HepG2 (cell line): ENCODE measurements around the gene TAOK3. TPM values are rescaled to one million over a fixed set of nuclear protein-coding genes. Genes with fewer than 3 reads are reported as not detected.

ENCODE experiments used
- CBX5 ChIP-seq: sonication (generic); formaldehyde crosslinking; IDR thresholded peaks from 2 replicates; pipeline ENCODE4 v1.4.0; 2020; ENCODE audit warnings: missing genetic modification reagents, borderline replicate concordance
- ELF1 ChIP-seq: sonication (generic); formaldehyde crosslinking; IDR thresholded peaks from 2 replicates; pipeline ENCODE4 v1.4.0; 2020; ENCODE audit warnings: missing genetic modification reagents
- EZH2 ChIP-seq: conservative IDR thresholded peaks from 2 replicates; pipeline ENCODE4 v1.6.1; 2012; ENCODE audit warnings: mild to moderate bottlenecking, low read depth, low read length, moderate library complexity
- HOXD1 ChIP-seq: sonication (generic); formaldehyde crosslinking; IDR thresholded peaks from 2 replicates; pipeline ENCODE4 v1.5.0; 2020; ENCODE audit warnings: missing genetic modification reagents
- ISX ChIP-seq: sonication (generic); formaldehyde crosslinking; conservative IDR thresholded peaks from 2 replicates; pipeline ENCODE4 v1.5.0; 2020; ENCODE audit warnings: missing genetic modification reagents
- NFE2L2 ChIP-seq: fragments of 150-350 bp; IDR thresholded peaks from 2 replicates; pipeline ENCODE4 v1.6.1; 2014; ENCODE audit warnings: low read length
- POLR2AphosphoS2 ChIP-seq: IDR thresholded peaks from 2 replicates; pipeline ENCODE4 v1.6.1; 2011; ENCODE audit warnings: low read depth, low read length, improper control_type of control experiment
- RBAK ChIP-seq: sonication (generic); formaldehyde crosslinking; IDR thresholded peaks from 2 replicates; pipeline ENCODE4 v1.5.1; 2020; ENCODE audit warnings: mild to moderate bottlenecking, missing genetic modification reagents
- TAF1 ChIP-seq: sonication (generic); formaldehyde crosslinking; IDR thresholded peaks from 2 replicates; pipeline ENCODE4 v1.4.0; 2020; ENCODE audit warnings: missing genetic modification reagents
- ZNF879 ChIP-seq: sonication (generic); formaldehyde crosslinking; IDR thresholded peaks from 2 replicates; pipeline ENCODE4 v1.8.1; 2023; ENCODE audit warnings: missing genetic modification reagents
- ZSCAN30 ChIP-seq: sonication (generic); formaldehyde crosslinking; IDR thresholded peaks from 2 replicates; pipeline ENCODE4 v1.5.0; 2020; ENCODE audit warnings: mild to moderate bottlenecking, missing genetic modification reagents
- polyA plus RNA-seq, 8 experiments: library from polyadenylated mRNA; depleted of rRNA in 3 of 8; stranded (reverse) in 7 of 8; unstranded in 1 of 8; fragments of >200 nt; fragmentation: Illumina TruSeq in 4 of 8; extraction: Trizol in 4 of 8; gene quantifications; 2 replicates each; pipeline versions ENCODE4 v1.2.1 to v1.2.3, GENCODE V29; 2011 to 2016; ENCODE audit warnings: low read depth in 4 of 8, missing spikeins in 1 of 8, mixed read lengths in 1 of 8; ENCODE audit not compliant: insufficient read depth in 1 of 8
- total RNA-seq, 5 experiments: library from RNA; depleted of rRNA; stranded (reverse); fragments of >200 nt; fragmentation: Illumina TruSeq; extraction: Trizol; gene quantifications; 2 replicates each; pipeline ENCODE4 v1.2.3, GENCODE V29; 2016; ENCODE audit warnings: low read depth in 1 of 5
- TF ChIP-seq, protein P1 (sequence below): sonication (generic); formaldehyde crosslinking; IDR thresholded peaks from 2 replicates; pipeline ENCODE4 v1.4.0; 2020; ENCODE audit warnings: missing genetic modification reagents, borderline replicate concordance
- TF ChIP-seq, protein P2 (sequence below): sonication (generic); formaldehyde crosslinking; conservative IDR thresholded peaks from 2 replicates; pipeline ENCODE4 v1.8.0; 2022; ENCODE audit warnings: mild to moderate bottlenecking, moderate library complexity, missing genetic modification reagents
- TF ChIP-seq, protein P3 (sequence below): sonication (generic); formaldehyde crosslinking; IDR thresholded peaks from 2 replicates; pipeline ENCODE4 v1.5.1; 2020; ENCODE audit warnings: mild to moderate bottlenecking, missing genetic modification reagents
- TF ChIP-seq, protein P4 (sequence below): sonication (generic); formaldehyde crosslinking; IDR thresholded peaks from 2 replicates; pipeline ENCODE4 v1.5.0; 2020; ENCODE audit warnings: missing genetic modification reagents, mild to moderate bottlenecking, borderline replicate concordance
- TF ChIP-seq, protein P5 (sequence below): sonication (generic); formaldehyde crosslinking; IDR thresholded peaks from 2 replicates; pipeline ENCODE4 v1.4.0; 2020; ENCODE audit warnings: mild to moderate bottlenecking, missing genetic modification reagents
- TF ChIP-seq, protein P6 (sequence below): sonication (generic); formaldehyde crosslinking; IDR thresholded peaks from 2 replicates; pipeline ENCODE4 v1.5.0; 2020; ENCODE audit warnings: missing genetic modification reagents
- TF ChIP-seq, protein P7 (sequence below): sonication (generic); formaldehyde crosslinking; IDR thresholded peaks from 2 replicates; pipeline ENCODE4 v1.8.0; 2022; ENCODE audit warnings: mild to moderate bottlenecking, missing genetic modification reagents, borderline replicate concordance

TAOK3 gene
- total and polyA plus RNA-seq, 2 of the 13 experiments (the other 11 are each of a cell fraction or from before 2014, with no cell fraction given) = 10.4 to 12.3 TPM

DNA sequence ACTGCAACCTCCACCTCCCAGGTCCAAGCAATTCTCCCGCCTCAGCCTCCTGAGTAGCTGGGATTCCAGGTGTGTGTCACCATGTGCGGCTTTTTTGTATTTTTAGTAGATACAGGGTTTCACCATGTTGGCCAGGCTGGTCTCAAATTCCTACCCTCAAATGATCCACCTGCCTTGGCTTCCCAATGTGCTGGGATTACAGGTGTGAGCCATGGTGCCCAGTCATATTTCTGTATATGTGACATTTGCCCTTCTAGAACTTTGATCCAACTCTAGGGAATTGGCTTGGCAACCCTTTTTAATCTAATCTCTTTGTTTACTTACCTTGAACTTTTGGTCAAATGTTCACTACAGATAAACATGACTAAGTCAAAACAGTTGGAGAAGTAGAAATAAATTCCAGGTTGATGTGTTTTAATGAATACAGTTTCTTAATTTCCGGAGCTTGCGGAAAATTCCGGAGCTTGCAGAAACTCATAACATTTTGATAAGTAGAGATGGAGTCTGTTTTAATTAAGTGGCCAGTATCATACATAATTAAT is 248.3 kb downstream of the TAOK3 start (continued):
- TF ChIP-seq, protein P1, sequence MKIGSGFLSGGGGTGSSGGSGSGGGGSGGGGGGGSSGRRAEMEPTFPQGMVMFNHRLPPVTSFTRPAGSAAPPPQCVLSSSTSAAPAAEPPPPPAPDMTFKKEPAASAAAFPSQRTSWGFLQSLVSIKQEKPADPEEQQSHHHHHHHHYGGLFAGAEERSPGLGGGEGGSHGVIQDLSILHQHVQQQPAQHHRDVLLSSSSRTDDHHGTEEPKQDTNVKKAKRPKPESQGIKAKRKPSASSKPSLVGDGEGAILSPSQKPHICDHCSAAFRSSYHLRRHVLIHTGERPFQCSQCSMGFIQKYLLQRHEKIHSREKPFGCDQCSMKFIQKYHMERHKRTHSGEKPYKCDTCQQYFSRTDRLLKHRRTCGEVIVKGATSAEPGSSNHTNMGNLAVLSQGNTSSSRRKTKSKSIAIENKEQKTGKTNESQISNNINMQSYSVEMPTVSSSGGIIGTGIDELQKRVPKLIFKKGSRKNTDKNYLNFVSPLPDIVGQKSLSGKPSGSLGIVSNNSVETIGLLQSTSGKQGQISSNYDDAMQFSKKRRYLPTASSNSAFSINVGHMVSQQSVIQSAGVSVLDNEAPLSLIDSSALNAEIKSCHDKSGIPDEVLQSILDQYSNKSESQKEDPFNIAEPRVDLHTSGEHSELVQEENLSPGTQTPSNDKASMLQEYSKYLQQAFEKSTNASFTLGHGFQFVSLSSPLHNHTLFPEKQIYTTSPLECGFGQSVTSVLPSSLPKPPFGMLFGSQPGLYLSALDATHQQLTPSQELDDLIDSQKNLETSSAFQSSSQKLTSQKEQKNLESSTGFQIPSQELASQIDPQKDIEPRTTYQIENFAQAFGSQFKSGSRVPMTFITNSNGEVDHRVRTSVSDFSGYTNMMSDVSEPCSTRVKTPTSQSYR = no peak
- TF ChIP-seq ZSCAN30 (CRISPR knock-in tag) (no peak), ELF1 (CRISPR knock-in tag) (no peak), NFE2L2 (no peak; the same call in 1 of the 2 replicates), ZNF879 (CRISPR knock-in tag) (no peak), ISX (no peak), EZH2 (no peak), RBAK (CRISPR knock-in tag) (no peak), HOXD1 (no peak), POLR2AphosphoS2 (no peak), TAF1 (CRISPR knock-in tag) (no peak), CBX5 (CRISPR knock-in tag) (no peak)
- TF ChIP-seq, protein P2, sequence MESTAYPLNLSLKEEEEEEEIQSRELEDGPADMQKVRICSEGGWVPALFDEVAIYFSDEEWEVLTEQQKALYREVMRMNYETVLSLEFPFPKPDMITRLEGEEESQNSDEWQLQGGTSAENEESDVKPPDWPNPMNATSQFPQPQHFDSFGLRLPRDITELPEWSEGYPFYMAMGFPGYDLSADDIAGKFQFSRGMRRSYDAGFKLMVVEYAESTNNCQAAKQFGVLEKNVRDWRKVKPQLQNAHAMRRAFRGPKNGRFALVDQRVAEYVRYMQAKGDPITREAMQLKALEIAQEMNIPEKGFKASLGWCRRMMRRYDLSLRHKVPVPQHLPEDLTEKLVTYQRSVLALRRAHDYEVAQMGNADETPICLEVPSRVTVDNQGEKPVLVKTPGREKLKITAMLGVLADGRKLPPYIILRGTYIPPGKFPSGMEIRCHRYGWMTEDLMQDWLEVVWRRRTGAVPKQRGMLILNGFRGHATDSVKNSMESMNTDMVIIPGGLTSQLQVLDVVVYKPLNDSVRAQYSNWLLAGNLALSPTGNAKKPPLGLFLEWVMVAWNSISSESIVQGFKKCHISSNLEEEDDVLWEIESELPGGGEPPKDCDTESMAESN (CRISPR knock-in tag) = no peak
- TF ChIP-seq, protein P3, sequence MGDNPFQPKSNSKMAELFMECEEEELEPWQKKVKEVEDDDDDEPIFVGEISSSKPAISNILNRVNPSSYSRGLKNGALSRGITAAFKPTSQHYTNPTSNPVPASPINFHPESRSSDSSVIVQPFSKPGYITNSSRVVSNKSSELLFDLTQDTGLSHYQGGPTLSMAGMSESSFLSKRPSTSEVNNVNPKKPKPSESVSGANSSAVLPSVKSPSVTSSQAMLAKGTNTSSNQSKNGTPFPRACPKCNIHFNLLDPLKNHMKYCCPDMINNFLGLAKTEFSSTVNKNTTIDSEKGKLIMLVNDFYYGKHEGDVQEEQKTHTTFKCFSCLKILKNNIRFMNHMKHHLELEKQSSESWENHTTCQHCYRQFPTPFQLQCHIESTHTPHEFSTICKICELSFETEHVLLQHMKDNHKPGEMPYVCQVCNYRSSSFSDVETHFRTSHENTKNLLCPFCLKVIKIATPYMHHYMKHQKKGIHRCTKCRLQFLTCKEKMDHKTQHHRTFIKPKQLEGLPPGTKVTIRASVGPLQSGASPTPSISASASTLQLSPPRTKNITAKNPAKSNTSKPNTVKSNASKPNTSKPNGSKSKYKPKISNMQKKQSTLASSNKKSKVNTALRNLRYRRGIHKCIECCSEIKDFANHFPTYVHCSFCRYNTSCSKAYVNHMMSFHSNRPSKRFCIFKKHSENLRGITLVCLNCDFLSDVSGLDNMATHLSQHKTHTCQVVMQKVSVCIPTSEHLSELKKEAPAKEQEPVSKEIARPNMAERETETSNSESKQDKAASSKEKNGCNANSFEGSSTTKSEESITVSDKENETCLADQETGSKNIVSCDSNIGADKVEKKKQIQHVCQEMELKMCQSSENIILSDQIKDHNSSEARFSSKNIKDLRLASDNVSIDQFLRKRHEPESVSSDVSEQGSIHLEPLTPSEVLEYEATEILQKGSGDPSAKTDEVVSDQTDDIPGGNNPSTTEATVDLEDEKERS (CRISPR knock-in tag) = no peak
- TF ChIP-seq, protein P4, sequence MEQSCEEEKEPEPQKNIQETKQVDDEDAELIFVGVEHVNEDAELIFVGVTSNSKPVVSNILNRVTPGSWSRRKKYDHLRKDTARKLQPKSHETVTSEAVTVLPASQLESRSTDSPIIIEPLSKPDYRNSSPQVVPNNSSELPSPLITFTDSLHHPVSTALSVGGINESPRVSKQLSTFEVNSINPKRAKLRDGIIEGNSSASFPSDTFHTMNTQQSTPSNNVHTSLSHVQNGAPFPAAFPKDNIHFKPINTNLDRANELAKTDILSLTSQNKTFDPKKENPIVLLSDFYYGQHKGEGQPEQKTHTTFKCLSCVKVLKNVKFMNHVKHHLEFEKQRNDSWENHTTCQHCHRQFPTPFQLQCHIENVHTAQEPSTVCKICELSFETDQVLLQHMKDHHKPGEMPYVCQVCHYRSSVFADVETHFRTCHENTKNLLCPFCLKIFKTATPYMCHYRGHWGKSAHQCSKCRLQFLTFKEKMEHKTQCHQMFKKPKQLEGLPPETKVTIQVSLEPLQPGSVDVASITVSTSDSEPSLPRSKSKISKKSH (CRISPR knock-in tag) = no peak
- TF ChIP-seq, protein P5, sequence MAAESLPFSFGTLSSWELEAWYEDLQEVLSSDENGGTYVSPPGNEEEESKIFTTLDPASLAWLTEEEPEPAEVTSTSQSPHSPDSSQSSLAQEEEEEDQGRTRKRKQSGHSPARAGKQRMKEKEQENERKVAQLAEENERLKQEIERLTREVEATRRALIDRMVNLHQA (CRISPR knock-in tag) = no peak
- TF ChIP-seq, protein P6, sequence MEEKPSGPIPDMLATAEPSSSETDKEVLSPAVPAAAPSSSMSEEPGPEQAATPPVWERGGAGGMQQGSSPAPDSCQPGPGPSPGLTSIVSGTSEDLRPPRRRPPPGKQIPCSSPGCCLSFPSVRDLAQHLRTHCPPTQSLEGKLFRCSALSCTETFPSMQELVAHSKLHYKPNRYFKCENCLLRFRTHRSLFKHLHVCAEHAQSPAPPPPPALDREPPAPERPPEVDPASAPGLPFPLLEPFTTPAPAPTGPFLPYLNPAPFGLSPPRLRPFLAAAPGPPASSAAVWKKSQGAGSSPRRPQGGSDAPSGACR = no peak
- TF ChIP-seq, protein P7, sequence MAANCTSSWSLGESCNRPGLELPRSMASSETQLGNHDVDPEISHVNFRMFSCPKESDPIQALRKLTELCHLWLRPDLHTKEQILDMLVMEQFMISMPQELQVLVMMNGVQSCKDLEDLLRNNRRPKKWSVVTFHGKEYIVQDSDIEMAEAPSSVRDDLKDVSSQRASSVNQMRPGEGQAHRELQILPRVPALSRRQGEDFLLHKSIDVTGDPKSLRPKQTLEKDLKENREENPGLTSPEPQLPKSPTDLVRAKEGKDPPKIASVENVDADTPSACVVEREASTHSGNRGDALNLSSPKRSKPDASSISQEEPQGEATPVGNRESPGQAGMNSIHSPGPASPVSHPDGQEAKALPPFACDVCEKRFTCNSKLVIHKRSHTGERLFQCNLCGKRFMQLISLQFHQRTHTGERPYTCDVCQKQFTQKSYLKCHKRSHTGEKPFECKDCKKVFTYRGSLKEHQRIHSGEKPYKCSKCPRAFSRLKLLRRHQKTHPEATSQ (CRISPR knock-in tag) = no peak
